GM23248 (cell line): ENCODE measurements around the gene SLC7A9.

Experiments
- EZH2 ChIP-seq: fragments of 200-600 bp; sonication (generic); IDR thresholded peaks from 2 replicates; pipeline ENCODE4 v1.6.1; 2018; ENCODE audit warnings: antibody characterized with exemption, mild to moderate bottlenecking; ENCODE audit not compliant: insufficient read depth, poor library complexity, severe bottlenecking
- EZH2phosphoT487 ChIP-seq: fragments of 200-600 bp; sonication (generic); IDR thresholded peaks from 2 replicates; pipeline ENCODE4 v1.6.1; 2018; ENCODE audit warnings: antibody characterized with exemption, moderate library complexity, mild to moderate bottlenecking, low read depth; ENCODE audit not compliant: insufficient read depth

GRCh38 chr19:32866564-32867265, 2.9 kb downstream of the SLC7A9 start:
- TF ChIP-seq EZH2, result no peak
- TF ChIP-seq EZH2phosphoT487, result no peak
